Mucosa of gallbladder (tissue), 1 donor: ENCODE data around the gene ZBTB16. TPM values are rescaled to one million over a fixed set of nuclear protein-coding genes. Genes with fewer than 3 reads are reported as not detected.

Source experiments
- DNase-seq: peaks from one replicate; pipeline ENCODE4 v3.0.0-alpha.2; 2020; ENCODE audit warnings: low spot score
- total RNA-seq: library from RNA; stranded (reverse); gene quantifications from one replicate; pipeline ENCODE4 v1.2.1, GENCODE V29; 2021
- donor health status: DM: no; HTN: no; CAD: no.

Gene ZBTB16
- total RNA-seq, 1 donor from 2014 or later = 85.4 TPM

DNA sequence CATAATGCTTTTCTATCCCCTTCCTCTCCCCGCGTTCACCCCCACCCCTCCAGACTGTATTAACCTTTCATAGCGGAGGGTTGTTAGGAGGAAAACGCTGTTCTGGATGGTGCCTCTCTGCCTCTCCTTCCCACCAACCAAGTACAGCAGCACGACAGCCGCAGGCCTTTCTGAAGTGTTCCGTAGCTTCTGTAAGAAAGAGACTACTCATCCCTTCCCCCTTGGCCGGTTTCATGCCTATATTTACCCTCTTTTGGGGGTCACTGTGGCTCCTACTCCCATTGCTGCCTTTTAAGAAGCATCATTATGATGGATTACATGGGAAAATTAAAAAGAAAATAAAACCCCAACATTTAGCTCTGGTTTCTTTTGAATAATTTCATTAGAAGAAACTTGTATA, 46.5 kb downstream of the ZBTB16 start:
- DNase-seq = no peak

- no peak for DNase-seq
Observed at GRCh38 chr11:114106986-114107385, 47.5 kb downstream of the ZBTB16 start.

GRCh38 chr11:114108501-114109205, 49.1 kb downstream of the ZBTB16 start:
- no peak for DNase-seq

GRCh38 chr11:114109206-114110090, 49.9 kb downstream of the ZBTB16 start:
- DNase-seq = no peak

DNA sequence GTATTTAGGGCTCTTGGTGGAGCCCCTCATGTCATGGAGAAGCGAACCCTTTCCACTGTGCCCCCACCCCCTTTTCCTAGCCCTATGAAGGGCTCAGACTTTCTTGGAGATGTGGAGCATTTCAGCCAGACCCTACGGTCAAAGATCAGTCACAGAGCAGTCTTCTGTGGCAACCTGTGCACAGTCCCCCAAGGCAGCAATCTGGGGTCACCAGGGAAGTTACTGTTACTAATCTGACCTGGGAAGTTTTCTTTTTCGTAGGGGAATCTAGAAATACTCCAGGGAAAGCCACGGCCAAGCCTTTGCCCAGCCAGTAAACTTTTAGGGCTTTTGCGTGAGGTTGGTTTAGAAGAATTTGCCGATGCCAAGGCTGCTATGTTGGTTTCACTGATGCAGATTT, 50.6 kb downstream of the ZBTB16 start:
- no peak for DNase-seq

DNA sequence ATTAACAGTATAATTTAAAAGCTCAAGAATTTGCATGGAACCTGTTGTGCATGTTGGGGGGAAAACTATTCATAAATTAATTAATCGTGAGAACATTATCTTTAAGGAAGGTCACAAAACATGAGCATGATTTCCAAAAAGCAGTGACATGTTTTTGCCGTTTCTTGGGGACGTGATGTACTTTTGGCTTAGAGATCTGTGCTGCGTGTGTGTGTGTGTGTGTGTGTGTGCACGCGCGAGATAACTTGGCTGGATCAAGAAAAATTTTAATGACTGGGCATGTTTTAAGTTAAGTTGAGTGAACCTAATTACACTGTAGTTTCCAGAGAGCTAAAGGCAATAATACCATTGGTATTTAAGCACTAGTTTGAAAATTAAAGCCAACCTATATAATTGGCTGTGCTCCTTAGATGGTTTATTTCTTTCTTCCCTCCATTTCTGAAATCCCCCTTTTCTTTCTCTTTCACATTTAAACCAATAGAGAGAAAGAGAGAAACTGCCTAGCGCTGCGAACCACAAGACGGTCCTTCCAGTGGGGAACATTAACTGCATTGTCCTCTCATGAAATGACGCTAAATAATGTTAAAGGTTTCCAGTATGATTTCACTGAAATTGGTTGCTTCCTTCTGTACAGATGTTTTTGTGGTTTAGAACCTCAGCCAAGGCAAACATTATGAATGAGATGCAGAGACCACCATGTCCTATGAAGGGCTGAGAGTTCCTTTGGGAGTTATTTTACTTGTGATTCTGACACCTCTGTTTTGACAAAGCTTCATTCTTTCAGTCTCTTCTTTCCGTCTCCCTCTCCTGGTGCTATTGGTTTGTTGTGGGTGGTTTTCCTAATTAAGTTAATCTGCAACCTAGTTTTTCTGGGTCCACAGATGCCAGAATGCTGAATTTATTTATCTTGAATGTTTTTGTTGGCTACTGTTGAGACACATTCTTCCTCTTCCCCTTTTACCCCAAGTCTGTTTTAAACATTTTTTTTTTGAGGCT, 51.7 kb downstream of the ZBTB16 start:
- DNase-seq = no peak

GRCh38 chr11:114115451-114115928, 56.0 kb downstream of the ZBTB16 start:
- DNase-seq = no peak

- no peak for DNase-seq
Observed at GRCh38 chr11:114116357-114116756, 56.8 kb downstream of the ZBTB16 start.

DNA sequence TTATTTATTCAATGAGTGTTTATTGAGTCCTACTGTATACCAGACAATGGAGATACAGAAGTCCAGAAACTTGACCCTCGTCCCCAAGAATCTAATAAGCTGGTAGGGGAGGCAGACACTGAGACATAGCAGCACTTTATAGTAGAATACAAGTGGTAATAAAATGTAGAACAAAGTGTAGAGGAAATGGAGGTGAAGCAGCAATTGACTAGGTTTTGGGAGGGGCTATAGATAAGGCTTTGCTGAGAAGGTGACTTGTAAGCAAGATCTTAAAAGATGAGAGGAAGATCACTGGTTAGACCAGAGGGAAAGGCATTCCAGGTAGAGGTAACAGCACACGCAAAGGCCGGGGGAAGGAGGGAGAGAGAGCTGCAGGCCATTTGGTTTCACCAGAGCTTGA, 57.3 kb downstream of the ZBTB16 start:
- DNase-seq = no peak

DNA sequence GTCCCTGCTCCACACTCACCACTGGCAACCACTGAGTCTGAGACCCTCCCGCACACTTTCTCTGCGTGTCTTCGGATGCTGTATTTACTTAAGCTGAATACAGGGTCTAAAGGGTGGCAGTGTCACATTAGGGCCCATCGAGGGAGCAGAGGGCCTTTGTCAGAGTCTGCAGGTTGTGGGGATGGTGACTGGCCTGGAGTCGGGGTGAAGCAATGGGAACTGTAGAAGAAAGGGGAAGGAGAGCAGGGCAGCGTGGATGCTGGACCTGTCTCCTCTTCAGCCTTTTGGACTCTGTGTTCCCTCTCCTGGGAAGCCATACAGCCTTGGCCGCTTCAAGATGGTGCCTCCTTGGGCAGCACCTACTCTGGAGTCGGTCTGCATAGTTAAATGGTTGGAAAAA, 61.1 kb downstream of the ZBTB16 start:
- DNase-seq = no peak

DNA sequence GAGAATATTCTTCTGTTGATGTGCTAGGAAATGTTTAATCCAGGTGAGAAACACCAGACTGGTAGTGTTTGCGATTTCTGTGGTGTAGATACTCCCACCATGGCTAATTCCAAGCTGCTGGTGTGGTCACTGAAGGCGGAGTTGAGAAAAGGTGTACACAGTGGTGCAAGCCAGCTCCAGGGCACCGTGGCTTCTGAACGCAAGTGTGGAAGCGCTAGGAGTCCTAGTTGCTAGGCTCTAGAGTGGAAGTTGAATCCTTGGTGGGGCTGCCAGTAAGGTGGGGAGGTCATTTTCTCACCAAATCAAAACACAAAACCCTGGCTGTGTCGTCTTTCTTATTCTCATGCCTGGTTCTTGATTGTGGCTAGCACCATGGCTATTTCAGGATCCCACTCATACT, 61.6 kb downstream of the ZBTB16 start:
- DNase-seq = no peak

- DNase-seq = no peak
Observed at GRCh38 chr11:114121804-114122504, 62.4 kb downstream of the ZBTB16 start.

GRCh38 chr11:114122686-114123085, 63.2 kb downstream of the ZBTB16 start:
- DNase-seq = no peak

DNA sequence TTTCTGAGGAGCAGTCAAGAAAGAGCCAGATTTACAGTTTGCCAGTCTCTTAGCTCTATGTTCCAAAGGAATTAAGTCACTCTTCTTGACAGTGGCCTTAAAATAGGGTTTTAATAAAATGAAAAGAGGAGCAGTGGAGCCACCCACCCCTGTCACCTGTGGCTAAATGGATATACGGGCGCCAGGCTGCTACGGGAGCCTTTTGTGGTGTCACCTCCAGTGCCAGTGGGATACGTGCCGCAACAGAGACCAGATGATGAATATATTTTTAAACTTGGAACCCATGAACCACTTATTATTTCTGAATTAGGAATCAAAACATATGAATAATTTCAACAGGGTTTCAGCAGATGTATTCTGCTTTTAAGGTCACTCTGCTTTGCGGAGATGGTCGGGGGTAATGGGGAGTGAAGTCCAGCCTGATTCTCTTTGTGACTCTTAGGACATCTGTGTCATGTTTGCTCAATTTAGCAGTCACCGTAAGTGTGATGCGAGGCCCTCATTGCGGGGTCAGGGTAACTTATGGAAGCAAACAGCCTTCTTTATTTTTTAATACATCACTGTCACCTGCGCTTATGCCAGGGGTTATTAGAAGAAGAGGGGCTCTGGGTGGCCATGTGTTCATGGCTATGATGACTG, 64.3 kb downstream of the ZBTB16 start:
- no peak for DNase-seq

DNA sequence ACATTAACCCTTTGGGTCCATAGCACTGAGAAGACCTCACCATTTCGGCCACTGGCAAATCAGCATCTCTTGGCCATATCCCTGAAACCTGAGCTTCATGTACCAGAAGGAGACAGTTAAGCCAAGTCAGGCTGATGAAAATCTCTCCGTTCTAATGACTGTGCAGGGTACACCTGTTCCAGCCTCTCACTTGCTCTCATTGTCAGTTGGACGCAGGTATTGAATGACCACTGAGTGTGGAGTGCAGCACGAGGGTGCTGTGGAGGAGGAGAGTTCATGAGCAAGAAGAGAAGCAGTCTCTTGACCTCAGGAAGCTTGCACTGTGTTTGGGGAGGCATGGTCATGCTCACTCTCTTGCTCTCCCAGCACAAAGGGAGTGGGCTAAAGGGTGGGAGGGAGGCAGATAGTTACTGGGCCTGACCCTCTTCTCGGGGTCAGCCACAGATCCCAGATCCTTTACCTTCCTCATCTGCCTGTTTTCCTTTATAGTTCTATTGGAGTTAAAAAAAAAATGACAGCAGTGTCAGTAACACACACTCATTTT, 65.2 kb downstream of the ZBTB16 start:
- no peak for DNase-seq

GRCh38 chr11:114125531-114125930, 66.0 kb downstream of the ZBTB16 start:
- no peak for DNase-seq

GRCh38 chr11:114125959-114126358, 66.4 kb downstream of the ZBTB16 start:
- DNase-seq = no peak

- no peak for DNase-seq
Observed at GRCh38 chr11:114128399-114128798, 68.9 kb downstream of the ZBTB16 start.

DNA sequence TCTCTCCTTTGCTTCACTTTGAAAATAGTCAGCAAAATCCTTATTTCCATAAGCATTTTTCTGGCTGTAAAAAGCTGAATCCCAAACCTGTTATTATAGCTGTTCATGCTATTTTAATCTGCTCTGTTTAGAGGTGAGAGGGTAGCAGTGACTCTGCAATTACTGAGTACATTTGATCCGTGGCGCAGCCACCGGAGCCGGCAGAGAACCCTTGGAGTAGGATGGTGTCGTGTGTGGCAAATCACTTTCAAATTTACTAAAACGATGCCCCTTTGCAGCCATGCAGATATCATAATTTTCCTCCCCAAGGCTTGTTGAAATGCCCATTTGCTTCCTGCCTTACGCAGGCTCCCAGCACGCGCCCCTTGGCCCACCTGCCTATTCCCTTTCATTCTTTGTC, 69.6 kb downstream of the ZBTB16 start:
- DNase-seq = no peak

GRCh38 chr11:114129699-114130098, 70.2 kb downstream of the ZBTB16 start:
- DNase-seq = no peak
